GM18907 (cell line): ENCODE results near the gene SYVN1.
"Not testable (repeated sequence)": the region's sequence is repeated elsewhere in the genome, so short reads cannot be mapped to it uniquely, and the experiment has no call there.

Source experiments
- ATAC-seq: cut with Tn5 transposase; IDR thresholded peaks from one replicate; pipeline ENCODE4 v1.9.1; 2021; ENCODE audit warnings: mild to moderate bottlenecking, moderate library complexity; ENCODE audit not compliant: unreplicated experiment

SYVN1 gene

DNA sequence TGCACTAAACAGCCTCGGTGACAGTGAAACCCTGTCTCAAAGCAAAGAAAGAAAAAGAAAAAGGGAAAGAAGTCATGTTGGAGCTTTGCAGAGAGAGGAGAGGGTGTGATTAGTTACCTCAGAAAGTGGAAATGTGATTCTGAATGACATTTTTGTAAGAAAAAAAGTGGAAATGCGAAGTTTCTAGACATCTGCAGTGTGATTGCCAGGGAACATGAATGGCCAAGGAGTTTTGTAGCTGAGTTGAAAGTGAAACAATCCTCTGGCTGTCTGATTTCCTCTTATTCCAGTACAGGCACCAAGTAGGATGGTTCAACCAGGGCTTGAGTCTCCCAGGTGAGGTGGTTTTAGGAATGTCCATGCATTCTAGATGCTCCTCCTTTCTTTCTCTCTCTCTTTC, 17.8 kb upstream of the SYVN1 start:
- ATAC-seq = no peak

DNA sequence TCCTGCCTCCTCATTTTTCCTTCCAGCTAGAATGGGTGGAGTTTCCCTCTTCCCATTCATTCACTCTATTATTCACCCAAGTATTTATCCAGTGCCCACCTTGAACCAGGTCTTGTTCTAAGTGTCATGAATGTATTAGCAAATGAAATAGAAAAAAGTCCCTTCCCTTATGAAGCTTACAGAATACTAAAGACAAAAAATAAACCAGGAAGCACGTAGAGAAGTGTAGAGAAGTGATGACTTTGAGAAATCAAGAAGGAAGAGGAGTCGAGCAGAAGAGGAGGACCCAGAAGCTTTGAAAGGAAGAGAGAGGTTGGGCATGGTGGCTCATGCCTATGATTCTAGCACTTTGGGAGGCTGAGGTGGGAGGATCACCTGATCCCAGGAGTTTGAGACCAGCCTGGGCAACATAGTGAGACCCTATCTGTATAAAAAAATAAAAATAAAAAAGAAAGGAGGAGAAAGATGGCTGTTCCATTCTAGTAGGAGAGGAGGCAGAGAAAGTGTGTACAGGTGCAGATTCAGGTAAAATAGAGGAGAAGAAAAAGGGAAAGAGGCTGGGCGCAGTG, 17.1 kb upstream of the SYVN1 start:
- no peak for ATAC-seq

DNA sequence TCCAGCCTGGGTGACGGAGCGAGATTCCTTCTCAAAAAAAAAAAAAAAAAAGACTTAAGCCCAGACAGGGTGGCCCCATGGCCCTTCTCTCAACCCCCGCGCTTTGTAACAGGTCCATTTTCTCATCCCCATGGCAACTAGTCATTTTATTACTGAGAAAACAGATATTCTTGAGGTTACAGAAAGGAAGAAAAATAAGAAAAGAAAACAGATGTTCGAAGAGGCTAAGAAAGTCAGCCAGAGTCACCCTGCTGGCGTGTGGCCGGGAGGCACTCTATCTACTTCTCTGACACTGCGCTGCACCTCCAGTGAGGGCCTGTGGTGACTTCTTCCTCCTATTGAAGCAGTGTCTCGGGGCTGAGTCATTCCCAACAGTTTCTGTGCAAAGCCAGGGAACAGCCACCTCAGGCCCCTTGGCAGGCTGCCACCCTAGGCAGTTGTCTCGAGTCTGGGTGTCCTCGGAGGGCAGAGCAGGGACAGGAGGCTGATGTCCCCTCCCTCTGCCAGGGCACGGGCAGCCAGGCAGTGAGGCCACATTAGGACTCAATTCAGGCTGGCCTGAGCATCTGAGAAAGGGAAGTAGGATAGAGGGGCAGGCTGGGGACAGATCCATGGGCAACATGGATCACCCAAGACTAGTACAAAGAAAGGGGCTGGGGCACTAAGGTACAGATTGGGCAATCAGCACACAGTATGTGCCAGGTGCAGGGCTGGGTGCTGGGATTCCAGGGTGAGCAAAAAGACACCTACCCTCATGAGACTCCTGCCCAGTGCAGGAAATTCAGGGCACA, 16.4 kb upstream of the SYVN1 start:
- no peak for ATAC-seq

DNA sequence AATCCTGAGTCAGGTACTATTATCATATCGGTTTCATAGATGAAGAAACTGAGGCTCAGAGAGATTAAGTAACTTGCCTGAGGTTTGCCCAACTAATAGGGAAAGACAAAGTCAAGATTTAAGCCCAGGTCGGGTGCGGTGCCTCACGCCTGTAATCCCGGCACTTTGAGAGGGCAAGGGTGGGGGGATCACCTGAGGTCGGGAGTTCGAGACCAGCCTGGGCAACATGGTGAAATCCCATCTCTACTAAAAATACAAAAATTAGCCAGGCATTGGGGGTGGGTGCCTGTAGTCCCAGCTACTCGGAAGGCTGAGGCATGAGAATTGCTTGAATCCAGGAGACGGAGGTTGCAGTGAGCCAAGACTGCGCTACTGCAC, 15.8 kb upstream of the SYVN1 start:
- not testable (repeated sequence) for ATAC-seq

DNA sequence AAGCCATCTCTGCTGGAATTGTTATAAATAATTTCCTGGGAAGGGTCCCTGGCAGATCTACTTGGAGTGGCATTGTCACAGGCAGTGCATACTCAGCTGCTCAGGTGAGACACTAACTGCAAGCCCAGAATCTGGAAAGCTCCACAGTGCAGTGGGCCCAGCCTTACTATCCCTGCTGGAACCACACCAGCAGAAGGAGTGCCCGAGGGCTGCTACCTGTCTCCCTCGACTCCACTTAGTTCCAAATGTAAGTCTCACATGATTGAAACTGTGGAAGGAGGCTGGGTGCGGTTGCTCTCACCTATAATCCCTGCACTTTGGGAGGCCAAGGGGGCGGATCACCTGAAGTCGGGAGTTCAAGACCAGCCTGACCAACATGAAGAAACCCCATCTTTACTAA, 14.3 kb upstream of the SYVN1 start:
- ATAC-seq = no peak

DNA sequence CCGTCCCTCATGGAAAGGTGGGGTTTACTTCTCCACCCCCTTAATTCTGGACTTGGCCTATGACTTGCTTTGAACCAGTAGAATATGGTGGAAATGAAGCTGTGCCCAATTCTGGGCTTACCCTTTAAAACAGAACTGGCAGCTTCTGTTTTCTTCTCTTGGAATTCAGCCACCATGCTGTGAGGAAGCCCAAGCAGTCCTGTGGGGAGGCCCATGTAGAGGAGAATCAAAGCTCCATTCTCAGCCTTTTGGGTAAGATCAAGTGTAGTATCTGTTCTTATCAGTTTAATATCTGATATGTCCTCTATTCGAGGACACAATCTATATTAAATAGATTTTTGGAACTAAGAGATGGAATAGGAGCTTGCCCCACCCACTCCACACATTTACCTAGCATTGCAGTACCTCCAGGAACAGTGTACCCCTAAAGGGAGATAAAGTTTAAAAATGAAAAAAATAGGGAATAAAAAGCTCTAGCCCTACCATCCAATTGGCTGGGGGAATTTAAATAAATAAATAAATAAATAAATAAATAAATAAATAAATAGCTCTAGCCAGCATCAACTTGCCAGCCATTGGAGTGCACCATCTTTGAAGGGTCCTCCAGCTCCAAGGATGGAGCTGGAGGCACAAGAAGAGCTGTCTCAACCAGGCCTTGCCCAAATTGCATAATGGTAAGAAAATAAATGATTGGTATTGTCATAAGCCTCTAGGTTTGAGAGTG, 13.2 kb upstream of the SYVN1 start:
- no peak for ATAC-seq

DNA sequence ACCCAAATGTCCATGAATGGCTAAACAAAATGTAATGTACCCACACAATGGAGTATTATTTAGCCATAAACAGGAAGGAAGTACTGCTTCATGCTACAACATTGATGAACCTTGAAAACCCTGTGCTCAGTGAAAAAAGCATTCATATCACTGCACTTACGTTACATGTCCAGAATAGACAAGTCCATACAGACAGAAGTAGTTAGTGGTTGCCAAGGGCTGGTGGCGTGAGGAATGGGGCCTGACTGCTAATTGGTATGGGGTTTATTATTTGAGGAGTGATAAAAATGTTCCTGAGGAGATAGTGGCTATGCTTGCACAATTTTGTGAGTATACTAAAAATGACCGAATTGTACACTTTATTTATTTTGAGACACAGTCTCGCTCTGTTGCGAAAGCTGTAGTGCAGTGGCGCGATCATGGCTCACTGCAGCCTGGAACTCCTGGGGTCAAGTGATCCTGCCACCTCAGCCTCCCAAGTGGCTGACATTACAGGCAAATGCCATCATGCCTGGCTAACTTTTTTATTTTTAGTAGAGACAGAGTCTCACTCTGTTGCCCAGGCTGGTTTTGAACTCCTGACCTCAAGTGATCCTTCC, 7.7 kb upstream of the SYVN1 start:
- ATAC-seq = no peak

DNA sequence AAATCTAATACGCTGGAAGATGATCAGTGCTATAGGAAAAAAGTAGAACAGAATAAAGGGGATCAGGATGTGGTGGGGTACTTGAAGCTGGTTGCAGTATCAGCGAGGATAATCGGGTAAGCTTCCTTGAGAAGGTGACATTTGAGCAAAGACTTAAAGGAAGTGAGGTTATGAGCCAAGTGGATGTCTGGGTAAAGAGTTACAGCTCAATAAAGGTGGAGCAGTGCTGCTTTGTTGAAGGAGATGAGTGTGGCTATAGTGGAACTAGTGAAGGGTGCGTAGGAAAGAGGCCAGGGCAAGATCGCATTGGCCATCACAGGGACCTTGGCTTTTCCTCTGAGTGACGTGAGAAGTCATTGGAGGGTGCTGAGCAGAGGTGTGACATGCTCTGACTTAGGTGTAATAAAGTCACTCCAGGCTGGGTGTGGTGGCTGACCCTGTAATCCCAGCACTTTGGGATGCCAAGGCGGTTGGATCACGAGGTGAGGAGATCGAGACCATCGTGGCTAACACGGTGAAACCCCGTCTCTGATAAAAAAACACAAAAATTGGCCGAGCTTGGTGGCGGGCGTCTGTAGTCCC, 2.3 kb upstream of the SYVN1 start:
- no peak for ATAC-seq

DNA sequence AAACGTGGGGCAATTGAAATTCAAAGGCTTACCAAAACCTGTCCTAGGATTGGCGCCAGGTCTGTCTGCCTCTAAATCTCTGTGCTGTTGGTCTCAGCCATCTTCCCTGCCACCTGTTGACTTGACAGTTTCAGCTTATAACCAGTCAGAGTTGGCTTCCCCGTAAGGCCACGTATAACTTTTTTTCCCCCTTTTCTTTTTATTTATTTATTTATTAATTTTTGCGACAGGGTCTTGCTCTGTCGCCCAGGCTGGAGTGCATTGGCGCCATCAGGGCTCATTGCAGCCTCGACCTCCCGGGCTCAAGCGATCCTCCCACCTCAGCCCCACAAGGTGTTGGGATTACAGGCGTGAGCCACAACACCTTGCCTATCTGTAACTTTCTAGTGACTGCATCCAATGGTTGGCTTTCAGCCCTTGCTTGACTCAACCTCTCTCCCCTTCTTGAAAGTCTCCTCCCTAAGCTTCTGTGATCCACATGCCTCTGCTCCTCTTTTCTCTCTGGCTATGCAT, 1.4 kb upstream of the SYVN1 start:
- ATAC-seq = no peak

DNA sequence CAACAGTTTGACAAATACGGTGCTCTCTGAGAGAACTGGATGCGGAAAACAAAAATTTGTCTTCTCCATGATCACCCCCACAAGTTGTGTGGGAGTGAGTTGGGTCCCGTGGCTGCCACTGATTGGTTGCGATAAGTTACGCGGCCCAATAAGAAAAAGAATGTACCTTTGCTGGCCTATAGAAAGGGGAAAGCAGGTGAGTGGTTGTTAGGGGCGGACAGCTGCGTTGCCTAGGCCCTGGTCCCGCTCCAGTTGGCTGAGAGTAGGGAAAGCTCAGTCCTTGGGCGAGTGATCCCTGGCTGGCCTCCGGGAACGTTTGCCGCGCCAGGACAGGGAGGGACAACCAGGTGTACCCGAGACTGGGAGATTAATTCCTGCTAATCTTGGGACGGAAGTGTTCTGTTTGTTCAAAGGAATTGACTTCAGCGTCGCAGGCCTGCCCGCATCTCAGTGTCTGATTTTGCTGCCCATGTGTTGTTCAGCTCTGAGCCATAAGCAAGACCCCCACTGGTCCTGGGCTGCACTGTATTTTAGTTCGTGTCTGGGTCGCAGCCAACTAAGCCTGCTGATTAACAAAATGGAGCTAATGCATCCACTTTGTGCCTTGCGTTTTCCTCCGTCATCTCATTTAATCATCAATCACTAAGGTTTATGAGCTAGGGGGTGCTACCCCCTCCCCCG, 773 bp upstream of the SYVN1 start:
- ATAC-seq = peak; percentile 70

DNA sequence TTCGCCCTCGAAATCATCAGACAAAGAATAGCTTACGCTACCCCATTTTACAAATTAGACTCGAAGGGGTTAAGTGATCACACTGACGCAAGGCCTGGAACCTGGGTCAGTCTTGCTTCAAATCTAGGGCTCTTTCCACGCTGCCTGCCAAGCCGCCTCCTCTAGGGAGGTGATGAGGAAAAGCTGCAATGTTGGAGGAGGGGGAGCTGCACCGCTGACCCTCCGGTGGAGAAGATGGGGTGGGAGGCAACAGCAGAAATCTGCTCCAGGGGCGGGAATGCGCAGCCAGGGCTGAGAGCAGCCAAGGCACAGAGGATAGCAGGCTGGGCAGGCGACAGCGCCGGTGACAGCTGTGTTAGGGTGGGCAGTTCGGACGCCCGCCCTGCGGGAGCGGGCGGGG, 595 bp downstream of the SYVN1 start:
- ATAC-seq = peak; percentile 1

DNA sequence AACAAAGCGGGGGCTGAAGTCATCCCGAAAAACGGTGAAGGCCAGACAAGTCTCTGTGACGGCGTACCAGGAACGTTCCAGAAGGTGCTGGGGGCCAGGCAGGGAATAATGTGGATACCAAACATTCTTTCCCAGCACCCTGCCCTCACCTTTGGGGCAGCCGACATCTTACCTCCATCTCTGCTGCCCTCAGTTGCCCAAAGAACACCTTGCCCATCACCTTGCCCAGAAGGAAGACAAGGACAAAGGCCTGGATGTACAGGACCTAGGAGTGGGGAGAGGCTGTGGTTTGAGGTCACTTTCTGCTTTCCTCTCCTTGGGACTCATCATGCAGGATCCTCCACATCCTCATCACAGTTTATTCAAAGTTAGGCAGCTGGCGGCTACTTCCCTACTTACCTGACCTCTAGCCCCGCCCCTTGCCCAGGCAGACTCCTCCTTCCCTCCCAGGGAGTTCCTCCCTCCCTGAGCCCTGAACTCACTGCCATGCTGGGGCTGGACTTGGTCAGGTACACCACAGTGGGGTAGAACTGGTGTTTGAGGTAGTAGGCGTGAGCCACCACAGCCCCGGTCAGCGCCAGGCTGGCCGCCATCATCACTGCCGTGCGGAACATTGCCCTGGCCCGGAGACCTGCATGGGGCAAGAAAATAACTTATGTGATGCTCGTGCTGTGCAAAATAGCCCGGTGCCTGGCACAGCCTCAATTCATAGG, 1.2 kb downstream of the SYVN1 start:
- no peak for ATAC-seq

DNA sequence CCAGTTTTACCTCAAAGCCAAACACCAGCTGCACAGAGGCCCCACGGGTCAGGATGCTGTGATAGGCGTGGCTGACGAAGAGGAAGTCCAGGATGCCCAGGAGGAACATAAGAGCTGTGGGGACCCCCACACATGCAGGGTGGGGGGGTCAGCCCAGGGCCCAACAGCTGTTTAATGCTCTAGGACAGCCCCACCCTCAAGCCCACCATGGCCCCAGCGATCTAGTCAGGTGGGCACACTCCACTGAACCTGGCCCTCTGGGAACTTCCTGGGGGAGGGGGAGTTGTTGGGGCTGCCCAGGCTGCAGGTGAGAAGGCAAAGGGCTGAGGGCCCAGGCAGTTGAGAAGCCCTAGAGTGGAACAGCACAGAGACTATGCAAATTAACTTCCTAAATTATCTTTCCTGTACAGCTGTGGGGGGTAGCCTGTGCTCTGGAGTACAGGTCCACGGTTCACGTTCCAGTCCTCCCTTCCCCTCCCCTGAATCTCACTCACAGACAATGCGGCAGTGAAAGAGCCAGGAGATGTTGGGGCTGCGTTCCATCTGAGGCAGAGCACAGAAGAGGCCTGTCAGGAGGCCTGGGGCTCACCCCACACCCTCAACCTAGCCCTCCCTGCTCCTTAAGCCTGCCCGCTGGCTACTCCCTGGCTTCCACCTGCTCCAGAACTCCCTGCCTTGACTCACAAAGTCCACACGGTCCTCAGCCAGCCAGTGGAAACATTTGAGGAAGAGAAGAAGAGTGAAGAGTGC, 1.9 kb downstream of the SYVN1 start:
- ATAC-seq = peak; percentile 26

DNA sequence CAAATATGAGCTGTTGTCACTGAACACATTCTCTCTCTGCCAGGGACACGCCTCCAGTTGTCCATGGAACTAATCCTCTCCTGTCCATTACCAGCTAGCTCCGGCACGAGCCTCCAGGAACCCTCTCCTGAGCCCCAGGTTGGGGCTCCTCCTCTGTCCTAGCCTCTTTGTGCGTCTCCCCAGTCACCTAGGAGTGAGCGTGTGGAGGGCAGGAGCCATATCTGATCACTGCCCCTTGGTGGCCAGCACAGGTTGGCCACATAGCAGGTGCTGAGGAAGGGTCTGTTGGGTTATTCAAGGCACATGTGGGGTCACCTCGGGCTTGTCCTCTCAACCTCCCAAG, 2.5 kb downstream of the SYVN1 start:
- no peak for ATAC-seq

DNA sequence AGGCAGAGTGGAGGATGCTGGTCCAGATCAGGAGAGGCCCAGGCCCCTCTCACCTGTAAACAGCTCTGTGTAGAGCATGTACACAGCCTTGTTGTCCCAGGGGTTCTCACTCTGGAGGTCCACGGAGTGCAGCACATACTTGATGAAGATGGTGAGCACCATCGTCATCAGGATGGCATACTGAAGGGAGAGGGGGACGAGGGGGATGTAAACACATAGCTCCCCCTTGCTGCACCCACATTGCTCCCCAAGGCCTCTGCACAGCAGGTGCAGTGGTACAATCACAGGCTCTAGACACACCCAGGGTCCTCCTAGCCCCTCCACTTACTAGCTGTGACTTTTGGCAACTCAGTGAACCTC, 2.9 kb downstream of the SYVN1 start:
- ATAC-seq = no peak

DNA sequence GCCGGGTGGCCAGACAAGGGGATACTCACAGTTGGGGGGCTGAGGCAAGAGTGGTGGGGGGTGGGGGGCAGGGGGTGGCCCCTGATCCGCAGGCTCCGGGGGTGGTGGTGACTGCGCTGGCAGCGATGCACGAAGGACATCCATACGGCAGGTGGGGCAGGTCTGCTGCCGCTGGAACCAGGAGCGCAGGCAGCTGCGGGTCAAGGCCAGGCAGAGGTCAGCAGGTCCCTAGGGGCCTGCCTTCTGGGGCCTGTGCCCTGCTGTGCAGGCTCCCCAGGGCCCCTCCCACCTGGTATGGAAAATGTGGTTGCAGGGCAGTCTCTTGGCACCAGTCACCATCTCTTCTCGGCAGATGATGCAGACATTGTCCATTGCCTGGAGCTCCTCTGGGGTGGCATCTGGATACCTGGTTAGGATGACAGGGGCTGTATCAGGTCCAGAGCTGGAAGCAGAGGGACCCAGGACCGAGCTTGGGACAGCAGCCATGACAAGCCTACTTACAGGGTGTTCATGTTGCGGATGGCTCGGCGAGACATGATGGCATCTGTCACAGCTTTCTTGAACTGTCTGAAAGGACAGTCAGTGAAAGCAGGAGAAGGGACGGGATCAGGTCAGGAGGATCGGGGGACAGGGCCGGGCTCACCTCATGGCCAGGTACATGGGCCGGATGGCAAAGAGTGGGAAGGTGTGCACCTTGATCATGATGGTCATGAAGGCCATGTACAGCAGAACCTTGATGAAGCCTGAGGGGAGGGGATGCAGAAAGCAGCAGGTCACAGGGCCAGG, 3.5 kb downstream of the SYVN1 start:
- no peak for ATAC-seq

DNA sequence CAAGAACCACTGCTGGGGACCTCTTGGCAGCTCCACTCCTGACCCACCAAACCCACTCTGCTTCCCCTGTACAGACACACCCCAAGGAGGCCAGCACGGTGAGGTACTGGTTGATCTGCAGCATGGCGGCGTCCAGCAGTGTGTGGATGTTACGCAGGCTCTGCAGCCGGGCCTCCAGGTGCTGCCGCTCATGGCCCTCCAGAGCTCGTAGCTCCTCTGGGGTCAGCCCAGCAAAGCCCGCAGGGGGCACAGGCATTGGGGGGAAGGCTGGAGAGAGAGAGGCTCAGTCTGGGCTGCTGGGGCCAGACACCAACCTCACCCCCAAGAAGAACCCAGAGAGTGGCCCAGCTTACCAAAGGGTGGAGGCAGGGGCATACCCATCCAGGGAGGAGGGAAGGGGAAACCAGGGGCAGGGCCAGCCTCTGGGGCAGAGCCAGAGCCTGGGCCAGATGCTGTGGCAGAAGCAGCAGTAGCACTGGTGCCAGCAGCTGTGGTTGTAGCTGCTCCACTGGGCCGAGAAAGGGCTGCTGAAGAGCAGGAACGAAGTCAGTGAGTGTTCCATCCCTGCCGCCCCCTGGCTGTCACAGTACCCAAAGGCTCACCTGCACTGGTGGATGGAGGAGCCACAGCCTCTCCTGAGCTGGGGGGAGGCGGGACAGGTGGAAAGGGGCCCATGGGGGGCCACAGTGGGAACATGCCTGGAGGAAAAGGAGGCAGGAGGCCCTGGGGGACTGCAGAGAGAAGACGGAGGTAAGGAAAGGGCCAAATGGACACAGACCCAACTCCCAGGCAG, 4.5 kb downstream of the SYVN1 start:
- no peak for ATAC-seq
